Sigmoid colon (tissue), 4 donors: ENCODE data around the gene SDCCAG8.
"Not testable (repeated sequence)": the region's sequence is repeated elsewhere in the genome, so short reads cannot be mapped to it uniquely, and the experiment has no call there.

Experiments
- EP300 ChIP-seq, 4 donors: sonication (generic); formaldehyde crosslinking; IDR thresholded peaks; one replicate each; pipeline ENCODE4 v1.6.1; 2017; ENCODE audit warnings: antibody characterized with exemption in 4 of 4
- POLR2A ChIP-seq, 2 donors: fragments of 450-650 bp; IDR thresholded peaks; one replicate each; pipeline ENCODE4 v1.6.1; 2016; ENCODE audit warnings: antibody characterized with exemption in 2 of 2, mild to moderate bottlenecking in 2 of 2, moderate library complexity in 2 of 2
- TF ChIP-seq, protein P1 (sequence below), 4 experiments: fragments of 450-650 bp in 3 of 4; fragments of 200-600 bp in 1 of 4; IDR thresholded peaks; one replicate each; pipeline ENCODE4 v1.5.1; 2016 to 2019; ENCODE audit warnings: antibody characterized with exemption in 4 of 4, mild to moderate bottlenecking in 3 of 4, moderate library complexity in 2 of 4

DNA sequence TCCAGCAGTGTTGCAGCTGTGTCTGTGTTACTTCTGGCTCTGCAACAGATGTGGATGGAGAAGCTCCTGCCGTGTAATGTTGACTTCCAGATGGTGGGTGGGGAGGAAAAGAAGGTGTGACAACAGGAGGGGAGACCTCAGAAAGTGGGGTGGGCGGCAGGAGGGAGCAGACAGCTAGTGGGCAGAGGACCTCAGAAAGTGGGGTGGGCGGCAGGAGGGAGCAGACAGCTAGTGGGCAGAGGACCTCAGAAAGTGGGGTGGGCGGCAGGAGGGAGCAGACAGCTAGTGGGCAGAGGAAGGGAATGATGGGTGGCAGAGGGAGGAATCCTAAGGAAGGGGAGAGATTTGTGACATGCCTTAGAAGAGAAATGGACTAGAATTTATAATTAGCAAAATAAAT lies 83.0 kb downstream of the SDCCAG8 start:
- TF ChIP-seq, protein P1, sequence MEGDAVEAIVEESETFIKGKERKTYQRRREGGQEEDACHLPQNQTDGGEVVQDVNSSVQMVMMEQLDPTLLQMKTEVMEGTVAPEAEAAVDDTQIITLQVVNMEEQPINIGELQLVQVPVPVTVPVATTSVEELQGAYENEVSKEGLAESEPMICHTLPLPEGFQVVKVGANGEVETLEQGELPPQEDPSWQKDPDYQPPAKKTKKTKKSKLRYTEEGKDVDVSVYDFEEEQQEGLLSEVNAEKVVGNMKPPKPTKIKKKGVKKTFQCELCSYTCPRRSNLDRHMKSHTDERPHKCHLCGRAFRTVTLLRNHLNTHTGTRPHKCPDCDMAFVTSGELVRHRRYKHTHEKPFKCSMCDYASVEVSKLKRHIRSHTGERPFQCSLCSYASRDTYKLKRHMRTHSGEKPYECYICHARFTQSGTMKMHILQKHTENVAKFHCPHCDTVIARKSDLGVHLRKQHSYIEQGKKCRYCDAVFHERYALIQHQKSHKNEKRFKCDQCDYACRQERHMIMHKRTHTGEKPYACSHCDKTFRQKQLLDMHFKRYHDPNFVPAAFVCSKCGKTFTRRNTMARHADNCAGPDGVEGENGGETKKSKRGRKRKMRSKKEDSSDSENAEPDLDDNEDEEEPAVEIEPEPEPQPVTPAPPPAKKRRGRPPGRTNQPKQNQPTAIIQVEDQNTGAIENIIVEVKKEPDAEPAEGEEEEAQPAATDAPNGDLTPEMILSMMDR (IDR thresholded peaks at IDR 0.05), result not testable (repeated sequence)
- not testable (repeated sequence) for TF ChIP-seq EP300, POLR2A (IDR thresholded peaks at IDR 0.05)
